ENCODE measurements around the gene PLEKHH1.
"Not testable (repeated sequence)": the region's sequence is repeated elsewhere in the genome, so short reads cannot be mapped to it uniquely, and the experiment has no call there.

Gene PLEKHH1

GRCh38 chr14:67539116-67539515, 6.0 kb downstream of the PLEKHH1 start:
- Histone ChIP-seq H3K79me2 (ENCODE audit: insufficient read depth, low read length) (no peaks in the 10 kb centered on the region), H3K4me3 (ENCODE audit: insufficient read depth, low read length, poor library complexity, severe bottlenecking) (no peak overlapping the region), H3K27me3 (ENCODE audit: low read length) (no peaks in the 10 kb centered on the region), H3K36me3 (ENCODE audit: low read length) (no peaks in the 10 kb centered on the region), H2AFZ (ENCODE audit: low read depth, low read length, severe bottlenecking) (no peak overlapping the region), H3K9ac (ENCODE audit: low read length) (no peak overlapping the region), H3F3A (ENCODE audit: insufficient read depth) (no peaks in the 10 kb centered on the region), H3K9me3 (ENCODE audit: insufficient read depth, low read length) (no peaks in the 10 kb centered on the region), H3K27ac (ENCODE audit: low read depth, low read length) (no peak overlapping the region), H3K9me2 (replicated peaks; ENCODE audit: insufficient read depth, low read length) (no peaks in the 10 kb centered on the region), H3K4me2 (ENCODE audit: low read depth, low read length, poor library complexity, severe bottlenecking) (no peak overlapping the region), H4K20me1 (ENCODE audit: low read depth, low read length) (no peaks in the 10 kb centered on the region)
- TF ChIP-seq EZH2phosphoT487 (conservative IDR thresholded peaks at IDR 0.05; ENCODE audit: low read length) = no peak
- TF ChIP-seq, protein P1, sequence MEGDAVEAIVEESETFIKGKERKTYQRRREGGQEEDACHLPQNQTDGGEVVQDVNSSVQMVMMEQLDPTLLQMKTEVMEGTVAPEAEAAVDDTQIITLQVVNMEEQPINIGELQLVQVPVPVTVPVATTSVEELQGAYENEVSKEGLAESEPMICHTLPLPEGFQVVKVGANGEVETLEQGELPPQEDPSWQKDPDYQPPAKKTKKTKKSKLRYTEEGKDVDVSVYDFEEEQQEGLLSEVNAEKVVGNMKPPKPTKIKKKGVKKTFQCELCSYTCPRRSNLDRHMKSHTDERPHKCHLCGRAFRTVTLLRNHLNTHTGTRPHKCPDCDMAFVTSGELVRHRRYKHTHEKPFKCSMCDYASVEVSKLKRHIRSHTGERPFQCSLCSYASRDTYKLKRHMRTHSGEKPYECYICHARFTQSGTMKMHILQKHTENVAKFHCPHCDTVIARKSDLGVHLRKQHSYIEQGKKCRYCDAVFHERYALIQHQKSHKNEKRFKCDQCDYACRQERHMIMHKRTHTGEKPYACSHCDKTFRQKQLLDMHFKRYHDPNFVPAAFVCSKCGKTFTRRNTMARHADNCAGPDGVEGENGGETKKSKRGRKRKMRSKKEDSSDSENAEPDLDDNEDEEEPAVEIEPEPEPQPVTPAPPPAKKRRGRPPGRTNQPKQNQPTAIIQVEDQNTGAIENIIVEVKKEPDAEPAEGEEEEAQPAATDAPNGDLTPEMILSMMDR (IDR thresholded peaks at IDR 0.05; ENCODE audit: insufficient read depth, low read length, poor library complexity, severe bottlenecking) = no peak

- Histone ChIP-seq H3K36me3 (ENCODE audit: low read length) (no peaks in the 10 kb centered on the region), H3K4me2 (ENCODE audit: low read depth, low read length, poor library complexity, severe bottlenecking) (no peak overlapping the region)
Measured at GRCh38 chr14:67541448-67542387, 8.6 kb downstream of the PLEKHH1 start.

DNA sequence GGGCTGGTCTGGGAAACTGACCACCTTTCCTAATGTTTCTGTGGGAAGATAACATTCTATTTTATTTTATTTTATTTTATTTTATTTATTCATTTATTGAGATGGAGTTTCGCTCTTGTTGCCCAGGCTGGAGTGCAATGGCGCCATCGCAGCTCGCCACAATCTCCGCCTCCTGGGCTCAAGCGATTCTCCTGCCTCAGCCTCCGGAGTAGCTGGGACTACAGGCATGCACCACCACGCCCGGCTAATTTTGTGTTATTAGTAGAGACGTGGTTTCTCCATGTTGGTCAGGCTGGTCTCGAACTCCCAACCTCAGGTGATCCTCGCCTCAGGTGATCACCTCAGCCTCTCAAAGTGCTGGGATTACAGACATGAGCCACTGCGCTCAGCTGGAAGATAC, 9.5 kb downstream of the PLEKHH1 start:
- H3K27me3 ChIP-seq (ENCODE audit: low read length); H4K20me1 ChIP-seq (ENCODE audit: low read depth, low read length); H3K9ac ChIP-seq (ENCODE audit: low read length); H3F3A ChIP-seq (ENCODE audit: insufficient read depth); H3K79me2 ChIP-seq (ENCODE audit: insufficient read depth, low read length); H3K4me2 ChIP-seq (ENCODE audit: low read depth, low read length, poor library complexity, severe bottlenecking); H3K27ac ChIP-seq (ENCODE audit: low read depth, low read length); H2AFZ ChIP-seq (ENCODE audit: low read depth, low read length, severe bottlenecking); H3K9me3 ChIP-seq (ENCODE audit: insufficient read depth, low read length); H3K36me3 ChIP-seq (ENCODE audit: low read length); H3K9me2 ChIP-seq (replicated peaks; ENCODE audit: insufficient read depth, low read length); H3K4me3 ChIP-seq (ENCODE audit: insufficient read depth, low read length, poor library complexity, severe bottlenecking): not testable (repeated sequence)

More at GRCh38 chr14:67541448-67542387, 8.6 kb downstream of the PLEKHH1 start:
- no peaks in the 10 kb centered on the region for H3K27me3 ChIP-seq (ENCODE audit: low read length)
- no peak overlapping the region for H3K4me3 ChIP-seq (ENCODE audit: insufficient read depth, low read length, poor library complexity, severe bottlenecking)
- H3K9me2 ChIP-seq (replicated peaks; ENCODE audit: insufficient read depth, low read length) = no peaks in the 10 kb centered on the region
- H3F3A ChIP-seq (ENCODE audit: insufficient read depth) = no peaks in the 10 kb centered on the region
- no peak overlapping the region for H2AFZ ChIP-seq (ENCODE audit: low read depth, low read length, severe bottlenecking)
- H3K79me2 ChIP-seq (ENCODE audit: insufficient read depth, low read length) = no peaks in the 10 kb centered on the region
- no peaks in the 10 kb centered on the region for H3K9me3 ChIP-seq (ENCODE audit: insufficient read depth, low read length)
- H3K27ac ChIP-seq (ENCODE audit: low read depth, low read length) = no peak overlapping the region
- TF ChIP-seq, protein P1 (IDR thresholded peaks at IDR 0.05; ENCODE audit: insufficient read depth, low read length, poor library complexity, severe bottlenecking) = no peak
- TF ChIP-seq EZH2phosphoT487 (conservative IDR thresholded peaks at IDR 0.05; ENCODE audit: low read length) = no peak
- H4K20me1 ChIP-seq (ENCODE audit: low read depth, low read length) = no peaks in the 10 kb centered on the region
- H3K9ac ChIP-seq (ENCODE audit: low read length) = no peak overlapping the region

GRCh38 chr14:67544590-67544989, 11.5 kb downstream of the PLEKHH1 start:
- Histone ChIP-seq H3K36me3 (ENCODE audit: low read length) (no peaks in the 10 kb centered on the region), H3K4me3 (ENCODE audit: insufficient read depth, low read length, poor library complexity, severe bottlenecking) (no peak overlapping the region), H3K4me2 (ENCODE audit: low read depth, low read length, poor library complexity, severe bottlenecking) (no peak overlapping the region), H3K27ac (ENCODE audit: low read depth, low read length) (no peak overlapping the region), H3K9me3 (ENCODE audit: insufficient read depth, low read length) (no peaks in the 10 kb centered on the region), H3K79me2 (ENCODE audit: insufficient read depth, low read length) (no peaks in the 10 kb centered on the region), H3F3A (ENCODE audit: insufficient read depth) (no peaks in the 10 kb centered on the region), H3K27me3 (ENCODE audit: low read length) (no peaks in the 10 kb centered on the region), H3K9me2 (replicated peaks; ENCODE audit: insufficient read depth, low read length) (no peaks in the 10 kb centered on the region), H3K9ac (ENCODE audit: low read length) (no peak overlapping the region), H2AFZ (ENCODE audit: low read depth, low read length, severe bottlenecking) (no peak overlapping the region), H4K20me1 (ENCODE audit: low read depth, low read length) (no peaks in the 10 kb centered on the region)
- TF ChIP-seq EZH2phosphoT487 (conservative IDR thresholded peaks at IDR 0.05; ENCODE audit: low read length) = no peak
- TF ChIP-seq, protein P1 (IDR thresholded peaks at IDR 0.05; ENCODE audit: insufficient read depth, low read length, poor library complexity, severe bottlenecking) = no peak

Measured in SU-DHL-6 (cell line).